OCI-M2 (cell line): ENCODE data around the gene SART3.
"Not testable (repeated sequence)": the region's sequence is repeated elsewhere in the genome, so short reads cannot be mapped to it uniquely, and the experiment has no call there.

Source experiments
- DNase-seq: peaks from one replicate; lab custom pipeline; 2025; ENCODE audit not compliant: unreplicated experiment; lab: John Stamatoyannopoulos, UW

SART3 gene

GRCh38 chr12:108564724-108565123 is 3.8 kb upstream of the SART3 start:
- no peak for DNase-seq

- DNase-seq: no peak
Observed at GRCh38 chr12:108563804-108564151, 2.8 kb upstream of the SART3 start.

GRCh38 chr12:108563136-108563803 is 2.3 kb upstream of the SART3 start:
- DNase-seq: peak; percentile 31

- peak; percentile 44 for DNase-seq
Observed at GRCh38 chr12:108562348-108563135, 1.6 kb upstream of the SART3 start, which contains the start of gene ISCU. Gene ISCU, plus strand, starts transcription at chr12:108562596. Its CDS starts 27 bp downstream, at chr12:108562623.

GRCh38 chr12:108561852-108562347 is 927 bp upstream of the SART3 start:
- no peak for DNase-seq

- DNase-seq: no peak
Observed at GRCh38 chr12:108560321-108560721, 652 bp downstream of the SART3 start.

GRCh38 chr12:108559748-108560147 is 1.2 kb downstream of the SART3 start:
- no peak for DNase-seq

GRCh38 chr12:108559007-108559655 is 1.8 kb downstream of the SART3 start:
- no peak for DNase-seq

GRCh38 chr12:108555383-108555782 is 5.6 kb downstream of the SART3 start:
- not testable (repeated sequence) for DNase-seq

GRCh38 chr12:108553799-108554198 is 7.2 kb downstream of the SART3 start:
- DNase-seq: no peak

DNA sequence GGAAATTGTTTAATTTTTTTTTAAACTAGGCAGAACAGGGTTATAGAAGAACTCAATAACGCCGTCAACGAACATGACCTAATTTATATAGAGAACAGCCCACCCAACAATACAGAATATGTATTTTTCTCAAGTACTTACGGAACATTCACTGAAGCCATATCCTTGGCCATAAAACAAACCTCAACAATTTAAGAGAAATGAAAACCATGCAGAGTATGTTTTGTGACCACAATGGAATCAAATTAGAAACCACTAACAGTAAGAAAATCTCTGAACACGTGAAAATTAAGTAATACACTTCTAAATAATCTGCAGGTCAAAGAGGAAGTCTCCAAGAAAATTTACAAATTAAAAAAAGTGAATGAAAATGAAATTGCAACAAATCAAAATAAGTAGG is 9.4 kb downstream of the SART3 start:
- no peak for DNase-seq

- no peak for DNase-seq
Observed at GRCh38 chr12:108548954-108549521, 11.9 kb downstream of the SART3 start.

- no peak for DNase-seq
Observed at GRCh38 chr12:108547686-108548085, 13.3 kb downstream of the SART3 start.

DNA sequence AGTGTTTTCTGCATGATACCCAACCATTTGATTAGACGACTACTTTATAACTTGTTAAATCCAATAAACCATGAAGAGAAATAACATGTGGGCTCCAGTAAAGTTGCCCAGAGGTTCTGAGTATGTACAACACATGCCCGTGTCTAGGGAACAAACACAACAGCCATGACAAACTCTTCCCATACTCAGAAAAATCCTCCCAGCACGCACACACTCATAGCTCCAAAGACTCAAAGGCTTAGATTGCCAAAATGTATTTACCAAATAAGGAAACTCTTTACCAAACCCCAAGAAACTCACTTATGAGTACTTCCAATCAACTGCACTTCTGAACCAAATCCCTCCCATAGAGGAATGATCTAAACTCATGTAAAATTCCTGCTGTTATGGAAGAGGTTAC is 17.3 kb downstream of the SART3 start:
- no peak for DNase-seq

GRCh38 chr12:108542320-108542719 is 18.7 kb downstream of the SART3 start:
- no peak for DNase-seq

DNA sequence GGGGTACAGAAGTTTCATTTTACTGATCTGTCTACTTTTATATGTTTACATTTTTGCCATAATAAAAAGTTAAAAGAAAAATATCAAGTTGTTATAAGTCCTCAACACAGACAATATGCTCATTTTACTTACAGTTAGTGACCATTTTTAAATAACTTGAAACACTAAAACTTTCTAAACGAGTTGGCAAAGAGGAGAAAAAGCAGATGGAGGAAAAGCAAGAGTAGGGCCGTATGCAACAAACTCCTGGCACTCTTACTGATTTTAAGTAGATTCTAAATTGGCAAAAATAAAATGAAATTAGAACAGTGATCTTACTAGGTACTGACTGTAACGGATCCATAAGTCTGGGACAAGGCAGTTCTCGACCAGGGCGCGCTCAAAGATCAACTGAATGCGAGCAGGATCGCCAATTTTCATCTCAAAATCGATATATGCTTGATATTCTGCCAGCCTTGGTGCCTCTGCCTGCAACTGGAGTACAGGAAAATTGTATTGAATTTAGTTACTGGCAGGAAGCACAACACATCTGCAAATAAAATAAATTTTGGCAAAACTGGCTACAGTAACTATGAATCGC is 22.3 kb downstream of the SART3 start:
- no peak for DNase-seq

GRCh38 chr12:108538146-108538545 is 22.8 kb downstream of the SART3 start:
- no peak for DNase-seq

DNA sequence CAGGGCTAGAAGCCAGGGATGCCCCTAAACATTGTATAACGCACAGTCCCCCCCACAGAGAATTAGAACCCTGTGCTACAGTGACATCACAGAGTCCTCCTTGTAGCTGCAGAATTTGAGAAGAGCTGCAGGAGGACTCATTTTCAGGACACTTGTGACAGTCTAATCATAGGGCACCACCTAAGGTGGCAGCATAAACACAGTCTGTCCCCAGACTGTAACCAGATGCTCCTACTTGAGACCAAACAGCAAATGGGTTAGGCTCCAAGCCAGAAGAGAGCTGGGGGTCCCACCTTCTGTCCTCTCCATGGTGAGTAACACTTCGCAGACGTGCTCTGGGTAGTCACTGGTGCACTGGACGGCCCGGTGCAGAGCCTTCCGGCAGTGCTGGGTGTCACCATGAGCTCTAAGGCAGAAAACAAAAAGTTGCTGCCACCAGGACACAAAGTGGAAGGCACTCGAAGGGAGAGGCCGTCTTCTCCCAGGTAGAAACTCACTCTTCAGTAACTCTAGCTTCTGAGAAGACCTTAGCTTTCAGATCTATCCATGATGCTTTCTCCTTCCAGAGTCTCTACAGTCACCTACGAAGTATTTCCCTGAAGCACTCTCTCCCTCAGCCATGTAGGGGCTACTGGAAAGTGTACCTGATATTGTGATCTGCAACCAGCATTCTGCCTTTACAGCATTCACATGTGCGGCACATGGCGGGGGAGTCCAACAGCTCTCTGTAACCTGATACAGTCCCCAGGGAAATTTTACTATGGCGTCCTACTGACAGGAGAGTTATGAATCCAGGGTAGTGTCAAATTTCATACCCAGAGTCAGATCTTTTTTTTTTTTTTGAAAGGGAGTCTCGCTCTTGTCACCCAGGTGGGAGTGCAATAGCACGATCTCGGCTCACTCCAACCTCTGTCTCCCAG is 28.8 kb downstream of the SART3 start:
- DNase-seq: no peak

GRCh38 chr12:108530161-108530560 is 30.8 kb downstream of the SART3 start:
- DNase-seq: no peak

DNA sequence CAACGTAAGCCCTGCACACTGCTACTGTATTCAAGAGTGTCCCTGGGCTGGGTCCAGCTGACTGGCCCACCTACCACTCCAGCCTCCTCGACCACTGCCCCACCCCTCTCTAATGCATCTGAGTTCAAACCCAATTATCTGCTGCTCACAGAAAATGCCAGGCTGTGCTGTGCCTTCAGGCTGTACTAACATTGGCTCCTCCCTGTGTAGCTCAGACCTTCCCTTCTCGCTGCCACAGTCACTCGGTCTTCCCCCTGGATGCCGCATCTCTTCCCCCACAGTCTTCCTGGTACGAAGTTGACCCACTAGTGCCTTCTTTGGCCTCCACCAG is 33.8 kb downstream of the SART3 start:
- DNase-seq: no peak
